Adrenal gland (tissue), 19 donors: ENCODE data around the gene TCF19. TPM values are rescaled to one million over a fixed set of nuclear protein-coding genes. Genes with fewer than 3 reads are reported as not detected.

Experiments used
- DNase-seq, 7 donors: peaks; one replicate each; pipeline ENCODE4 v3.0.0-alpha.2; 2019 to 2020
- H3K27ac ChIP-seq, 5 donors: fragments of 200-600 bp; sonication (generic) in 4 of 5; 1 replicate in 3 of 5; 2 replicates in 2 of 5; pipeline versions ENCODE4 v1.5.1 to v1.8.0; 2016 to 2020; ENCODE audit warnings: mild to moderate bottlenecking in 1 of 5
- H3K27me3 ChIP-seq: fragments of 200-600 bp; 2 replicates; pipeline ENCODE4 v1.8.0; 2021
- H3K36me3 ChIP-seq, 2 donors: fragments of 200-600 bp; replicated peaks in 1 of 2; 1 replicate in 1 of 2; 2 replicates in 1 of 2; pipeline versions ENCODE4 v1.5.1 to v1.8.0; 2018 to 2022
- H3K4me1 ChIP-seq, 2 donors: fragments of 200-600 bp; replicated peaks in 1 of 2; 1 replicate in 1 of 2; 2 replicates in 1 of 2; pipeline versions ENCODE4 v1.5.1 to v1.8.0; 2018 to 2021
- H3K4me3 ChIP-seq, 4 donors: fragments of 200-600 bp; sonication (generic) in 3 of 4; one replicate each; pipeline ENCODE4 v1.5.1; 2016 to 2018
- H3K9me3 ChIP-seq, 3 donors: fragments of 200-600 bp; sonication (generic) in 1 of 3; replicated peaks in 1 of 3; 1 replicate in 2 of 3; 2 replicates in 1 of 3; pipeline versions ENCODE4 v1.5.1 to v1.8.0; 2016 to 2021
- POLR2A ChIP-seq, 2 donors: fragments of 450-650 bp; IDR thresholded peaks; one replicate each; pipeline ENCODE4 v1.6.1; 2017; ENCODE audit warnings: antibody characterized with exemption in 2 of 2, mild to moderate bottlenecking in 2 of 2, moderate library complexity in 1 of 2
- WGBS, 4 donors: extraction: QIAGEN DNeasy Blood & Tissue Kit in 2 of 4; methylation state at CpG; one replicate each; pipeline versions ENCODE4 v1.1.5 to v1.1.7; 2013 to 2017; 5-methylcytosine and 5-hydroxymethylcytosine counted together
- intact Hi-C, 2 donors: fragments of 100-400 bp; cut with DNase I; formaldehyde crosslinking; loops; one replicate each; pipeline versions ENCODE4 v1.14.1 to v1.15.0; 2022 to 2023
- long read RNA-seq, 10 donors: library from polyadenylated mRNA in 3 of 10; unstranded in 2 of 10; stranded (forward) in 1 of 10; transcript quantifications; one replicate each; pipeline ENCODE4 v2.0.0 and lab custom pipeline, GENCODE V29; 2021 to 2026
- polyA plus RNA-seq, 3 donors: library from polyadenylated mRNA; stranded (reverse); fragments of 200-250 nt in 2 of 3; fragments of 350-450 nt in 1 of 3; fragmentation: Illumina TruSeq in 1 of 3; extraction: RNeasy Lipid Tissue Mini Kit (QIAGEN cat#74804) in 1 of 3; gene quantifications; one replicate each; pipeline ENCODE4 v1.2.3, GENCODE V29; 2013 to 2014
- total RNA-seq, 9 donors: library from RNA; depleted of rRNA in 4 of 9; stranded (reverse); fragments of >200 nt in 4 of 9; fragments of 120-200 nt in 1 of 9; fragmentation: NEBNext Ultra II Directional in 1 of 9; extraction: Animal tissue kit (Norgen Biotek cat#: 25700) in 1 of 9; gene quantifications; one replicate each; pipeline versions ENCODE4 v1.1.0 to v1.2.4, GENCODE V29; 2013 to 2023
- TF ChIP-seq, protein P1 (sequence below), 6 experiments: fragments of 450-650 bp in 4 of 6; fragments of 200-600 bp in 2 of 6; sonication (generic) in 1 of 6; IDR thresholded peaks; 1 replicate in 5 of 6; 2 replicates in 1 of 6; pipeline versions ENCODE4 v1.5.1 to v1.8.0; 2016 to 2021; ENCODE audit warnings: antibody characterized with exemption in 6 of 6, mild to moderate bottlenecking in 2 of 6, moderate library complexity in 1 of 6
- donor health status: healthy with polysubstance abuse.
- donor health status: Bipolar disorder and iron deficiency.
- donor health status: DM: yes; HTN: yes; CAD: no.
- donor health status: DM: no; HTN: no; CAD: no.
- donor health status: DM: no; HTN: no; CAD: no.
- donor health status: DM: yes; HTN: yes; CAD: no.

Gene TCF19, protein sequence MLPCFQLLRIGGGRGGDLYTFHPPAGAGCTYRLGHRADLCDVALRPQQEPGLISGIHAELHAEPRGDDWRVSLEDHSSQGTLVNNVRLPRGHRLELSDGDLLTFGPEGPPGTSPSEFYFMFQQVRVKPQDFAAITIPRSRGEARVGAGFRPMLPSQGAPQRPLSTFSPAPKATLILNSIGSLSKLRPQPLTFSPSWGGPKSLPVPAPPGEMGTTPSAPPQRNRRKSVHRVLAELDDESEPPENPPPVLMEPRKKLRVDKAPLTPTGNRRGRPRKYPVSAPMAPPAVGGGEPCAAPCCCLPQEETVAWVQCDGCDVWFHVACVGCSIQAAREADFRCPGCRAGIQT
- total RNA-seq (1 to 10 TPM; 1.8 to 8.4 (median 2.1) TPM), polyA plus RNA-seq (1 to 10 TPM; 2.0 to 3.3 (median 2.1) TPM)
- long read RNA-seq, donor 1 = 0 reads
- long read RNA-seq, donor 2 = 0 reads
- long read RNA-seq, donor 3, partial matches to known transcripts = 0 of 1 reads
- long read RNA-seq, donor 3, other reads (novel, unspliced or antisense) = 0 of 1 reads
- long read RNA-seq, donor 4 = 0 reads
- long read RNA-seq, donor 5, partial matches to known transcripts = 5 of 9 reads
- long read RNA-seq, donor 5, other reads (novel, unspliced or antisense) = 2 of 9 reads
- long read RNA-seq, donor 6, partial matches to known transcripts = 2 of 4 reads
- long read RNA-seq, donor 6, other reads (novel, unspliced or antisense) = 2 of 4 reads
- long read RNA-seq, donor 7 = 0 reads
- long read RNA-seq, donor 8, partial matches to known transcripts = 0 of 1 reads
- long read RNA-seq, donor 8, other reads (novel, unspliced or antisense) = 0 of 1 reads
- long read RNA-seq, donor 9 = 0 reads
- long read RNA-seq, donor 10 = 0 reads

GRCh38 chr6:31158140-31158862, at the start of gene TCF19:
TSS of gene TCF19 (plus strand) at chr6:31158589. CDS start at chr6:31159470, 881 bp downstream.
- peak within 1 kb of the TSS in 2 of 5 donors; percentile 47 to 78 for H3K27ac ChIP-seq
- TF ChIP-seq POLR2A (IDR thresholded peaks at IDR 0.05) = no peak
- TF ChIP-seq, protein P1, sequence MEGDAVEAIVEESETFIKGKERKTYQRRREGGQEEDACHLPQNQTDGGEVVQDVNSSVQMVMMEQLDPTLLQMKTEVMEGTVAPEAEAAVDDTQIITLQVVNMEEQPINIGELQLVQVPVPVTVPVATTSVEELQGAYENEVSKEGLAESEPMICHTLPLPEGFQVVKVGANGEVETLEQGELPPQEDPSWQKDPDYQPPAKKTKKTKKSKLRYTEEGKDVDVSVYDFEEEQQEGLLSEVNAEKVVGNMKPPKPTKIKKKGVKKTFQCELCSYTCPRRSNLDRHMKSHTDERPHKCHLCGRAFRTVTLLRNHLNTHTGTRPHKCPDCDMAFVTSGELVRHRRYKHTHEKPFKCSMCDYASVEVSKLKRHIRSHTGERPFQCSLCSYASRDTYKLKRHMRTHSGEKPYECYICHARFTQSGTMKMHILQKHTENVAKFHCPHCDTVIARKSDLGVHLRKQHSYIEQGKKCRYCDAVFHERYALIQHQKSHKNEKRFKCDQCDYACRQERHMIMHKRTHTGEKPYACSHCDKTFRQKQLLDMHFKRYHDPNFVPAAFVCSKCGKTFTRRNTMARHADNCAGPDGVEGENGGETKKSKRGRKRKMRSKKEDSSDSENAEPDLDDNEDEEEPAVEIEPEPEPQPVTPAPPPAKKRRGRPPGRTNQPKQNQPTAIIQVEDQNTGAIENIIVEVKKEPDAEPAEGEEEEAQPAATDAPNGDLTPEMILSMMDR (IDR thresholded peaks at IDR 0.05) = no peak
- DNase-seq = peak; percentile 98 to 100 (median 99)
- H3K27me3 ChIP-seq = no peaks in the 10 kb centered on the region
- H3K36me3 ChIP-seq = peaks cover 0 to 2% of the 10 kb centered on the region in 2 donors
- H3K9me3 ChIP-seq = no peaks in the 10 kb centered on the region
- intact Hi-C loops = no loop called here
- 0 to 1% (median 0%) methylated on average over 36 to 65 of the region's 65 CpGs for WGBS, 4 donors
- H3K4me3 ChIP-seq = peak within 1 kb of the TSS in 3 of 4 donors; percentile 53 to 70 (median 60)
- peaks cover 5 to 13% of the 10 kb centered on the region in 2 donors for H3K4me1 ChIP-seq

GRCh38 chr6:31110825-31111582, 47.4 kb upstream of the TCF19 start:
- Histone ChIP-seq H3K36me3 (no peaks in the 10 kb centered on the region), H3K27ac (no peak overlapping the region), H3K4me1 (no peaks in the 10 kb centered on the region), H3K4me3 (no peak overlapping the region), H3K27me3 (peaks cover 4% of the 10 kb centered on the region), H3K9me3 (no peaks in the 10 kb centered on the region)
- WGBS, 4 donors = 70 to 77% (median 74%) methylated on average over 9 to 11 of the region's 11 CpGs
- TF ChIP-seq, protein P1 (IDR thresholded peaks at IDR 0.05) = no peak
- no peak for TF ChIP-seq POLR2A (IDR thresholded peaks at IDR 0.05)
- DNase-seq = no peak
- intact Hi-C loops = no loop called here

- Histone ChIP-seq H3K4me3 (no peak overlapping the region), H3K36me3 (no peaks in the 10 kb centered on the region), H3K27me3 (peaks cover 4% of the 10 kb centered on the region), H3K27ac (no peak overlapping the region), H3K4me1 (no peaks in the 10 kb centered on the region), H3K9me3 (no peaks in the 10 kb centered on the region)
- WGBS, 4 donors = 81 to 90% (median 85%) methylated on average over 6 to 13 of the region's 13 CpGs
- intact Hi-C loops = no loop called here
- TF ChIP-seq, protein P1 (IDR thresholded peaks at IDR 0.05) = no peak
- no peak for TF ChIP-seq POLR2A (IDR thresholded peaks at IDR 0.05)
- no peak for DNase-seq
Observed at GRCh38 chr6:31111712-31112111, 46.7 kb upstream of the TCF19 start.
